NCI-H524 (cell line): ENCODE measurements around the gene RET.

ENCODE experiments used
- DNase-seq, 2 experiments: peaks; one replicate each; lab custom pipeline; 2025; lab: John Stamatoyannopoulos, UW

Gene RET

DNA sequence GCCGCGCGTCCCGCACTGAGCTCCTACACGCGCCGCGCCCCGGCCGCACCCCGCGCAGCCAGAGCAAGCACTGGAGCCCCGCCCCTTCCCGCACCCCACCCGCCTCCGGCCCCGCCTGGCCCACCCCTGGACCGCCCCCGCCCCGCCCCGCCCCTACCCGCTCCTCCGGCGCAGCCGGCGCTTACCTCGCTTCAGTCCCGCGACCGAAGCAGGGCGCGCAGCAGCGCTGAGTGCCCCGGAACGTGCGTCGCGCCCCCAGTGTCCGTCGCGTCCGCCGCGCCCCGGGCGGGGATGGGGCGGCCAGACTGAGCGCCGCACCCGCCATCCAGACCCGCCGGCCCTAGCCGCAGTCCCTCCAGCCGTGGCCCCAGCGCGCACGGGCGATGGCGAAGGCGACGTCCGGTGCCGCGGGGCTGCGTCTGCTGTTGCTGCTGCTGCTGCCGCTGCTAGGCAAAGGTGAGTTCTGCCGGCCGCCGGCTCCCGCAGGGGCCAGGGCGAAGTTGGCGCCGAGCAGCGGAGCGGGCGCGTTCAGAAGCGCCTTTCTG lies at the start of gene RET:
Gene RET, plus strand, starts transcription at position 194 of the 545 bp plus-strand sequence. Its CDS starts 190 bp downstream, at position 384.
- no peak for DNase-seq

DNA sequence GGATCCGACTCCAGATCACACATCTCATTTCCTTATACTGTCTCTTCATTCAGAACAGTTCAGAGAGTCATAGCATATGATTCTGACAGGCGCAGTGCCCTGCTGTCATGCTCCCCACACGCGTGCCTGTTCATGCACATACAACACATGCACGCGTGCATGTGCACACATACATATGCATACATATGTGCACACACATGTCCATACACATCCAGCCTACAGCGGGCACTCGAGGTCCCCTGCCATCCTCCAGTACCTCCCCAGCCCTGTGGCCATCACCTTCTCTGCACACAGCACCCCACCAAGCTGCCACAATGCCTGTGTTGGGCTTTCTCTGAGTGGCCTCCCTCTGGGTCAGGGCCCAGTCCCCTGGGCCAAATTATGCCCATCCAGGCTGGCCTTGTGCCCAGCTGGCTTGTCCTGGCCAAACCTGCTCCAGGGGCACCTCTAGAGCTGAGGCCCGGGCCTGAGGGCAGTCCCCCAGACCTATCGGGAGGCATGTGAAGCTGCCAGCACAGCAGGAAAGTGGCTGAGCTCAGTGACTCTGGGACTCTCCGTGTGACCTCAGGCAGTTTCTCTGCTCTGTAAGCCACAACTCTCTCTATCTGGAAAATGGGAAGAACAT lies 49.4 kb upstream of the RET start:
- no peak for DNase-seq

DNA sequence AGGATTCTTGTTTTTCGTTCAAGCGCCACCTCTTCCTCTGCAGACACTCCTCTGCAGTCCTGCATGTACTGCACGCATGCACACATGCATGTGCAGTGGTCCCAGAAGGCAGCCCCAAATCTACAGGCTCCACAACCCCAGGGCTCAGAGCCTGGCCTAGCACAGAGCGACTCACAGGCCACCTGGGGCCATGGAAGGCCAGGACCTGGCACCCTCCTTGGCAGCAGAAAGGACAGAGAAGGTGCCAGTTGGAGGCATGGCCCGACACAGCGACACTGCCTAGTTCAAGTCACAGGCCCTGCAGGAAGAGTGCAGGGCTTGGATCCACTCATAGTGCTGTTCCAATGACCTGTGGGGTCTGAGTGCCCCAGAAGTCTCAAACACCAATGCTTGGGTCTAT lies 48.7 kb upstream of the RET start:
- no peak for DNase-seq

DNA sequence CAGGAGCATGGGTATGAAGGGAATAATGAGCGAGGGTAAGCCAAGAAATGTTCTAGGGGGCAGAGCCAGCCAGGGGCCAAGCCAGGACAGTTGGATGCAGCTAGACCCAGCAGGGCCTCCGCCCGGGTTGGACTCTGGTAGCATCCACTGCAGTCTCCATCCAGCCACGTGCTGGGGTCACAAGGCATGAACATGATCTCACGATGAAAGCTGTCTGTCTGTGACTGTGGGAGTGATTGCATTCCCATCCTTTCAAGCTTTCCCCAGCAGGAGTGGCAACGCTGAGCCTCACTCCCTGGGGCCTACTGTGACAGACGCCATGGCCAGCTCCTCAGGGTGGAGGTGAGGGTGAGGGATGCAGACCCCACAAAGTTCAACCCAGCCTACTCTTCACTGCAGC lies 47.8 kb upstream of the RET start:
- DNase-seq: no peak

DNA sequence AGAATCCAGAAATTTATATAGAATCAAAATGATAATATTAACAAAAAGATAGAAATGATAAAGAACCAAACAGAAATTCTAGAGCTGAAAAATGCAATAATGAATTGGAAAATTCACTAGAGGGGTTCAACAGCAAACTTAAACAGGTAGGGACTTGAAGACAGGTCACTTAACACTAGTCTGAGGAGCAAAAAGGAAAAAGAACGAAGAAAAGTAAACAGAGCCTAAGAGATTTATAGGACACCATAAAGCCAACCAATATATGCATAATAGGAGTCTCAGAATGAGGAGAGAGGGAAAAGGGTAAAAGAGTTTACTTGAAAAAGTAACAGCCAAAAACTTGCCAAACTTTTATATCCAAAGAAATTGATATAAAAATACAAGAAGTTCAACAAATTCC lies 44.3 kb upstream of the RET start:
- DNase-seq: no peak

DNA sequence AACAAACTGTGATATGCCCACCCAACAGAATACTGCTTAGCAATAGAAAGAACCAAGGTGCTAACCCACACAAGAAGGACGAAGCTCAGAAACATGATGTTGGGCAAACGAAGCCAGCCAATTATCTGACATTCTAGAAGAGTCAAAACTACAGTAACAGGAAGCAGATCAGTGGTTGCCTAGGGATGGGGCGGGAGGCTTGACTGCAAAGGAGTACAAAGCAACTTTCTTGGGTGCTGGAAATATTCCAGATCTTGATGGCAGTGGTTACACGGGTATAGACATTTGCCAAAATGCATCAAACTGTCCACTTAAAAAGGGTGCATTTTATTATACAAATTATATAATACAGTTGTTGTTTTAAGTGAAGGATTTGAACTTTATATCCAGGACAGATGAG lies 41.1 kb upstream of the RET start:
- DNase-seq: no peak

DNA sequence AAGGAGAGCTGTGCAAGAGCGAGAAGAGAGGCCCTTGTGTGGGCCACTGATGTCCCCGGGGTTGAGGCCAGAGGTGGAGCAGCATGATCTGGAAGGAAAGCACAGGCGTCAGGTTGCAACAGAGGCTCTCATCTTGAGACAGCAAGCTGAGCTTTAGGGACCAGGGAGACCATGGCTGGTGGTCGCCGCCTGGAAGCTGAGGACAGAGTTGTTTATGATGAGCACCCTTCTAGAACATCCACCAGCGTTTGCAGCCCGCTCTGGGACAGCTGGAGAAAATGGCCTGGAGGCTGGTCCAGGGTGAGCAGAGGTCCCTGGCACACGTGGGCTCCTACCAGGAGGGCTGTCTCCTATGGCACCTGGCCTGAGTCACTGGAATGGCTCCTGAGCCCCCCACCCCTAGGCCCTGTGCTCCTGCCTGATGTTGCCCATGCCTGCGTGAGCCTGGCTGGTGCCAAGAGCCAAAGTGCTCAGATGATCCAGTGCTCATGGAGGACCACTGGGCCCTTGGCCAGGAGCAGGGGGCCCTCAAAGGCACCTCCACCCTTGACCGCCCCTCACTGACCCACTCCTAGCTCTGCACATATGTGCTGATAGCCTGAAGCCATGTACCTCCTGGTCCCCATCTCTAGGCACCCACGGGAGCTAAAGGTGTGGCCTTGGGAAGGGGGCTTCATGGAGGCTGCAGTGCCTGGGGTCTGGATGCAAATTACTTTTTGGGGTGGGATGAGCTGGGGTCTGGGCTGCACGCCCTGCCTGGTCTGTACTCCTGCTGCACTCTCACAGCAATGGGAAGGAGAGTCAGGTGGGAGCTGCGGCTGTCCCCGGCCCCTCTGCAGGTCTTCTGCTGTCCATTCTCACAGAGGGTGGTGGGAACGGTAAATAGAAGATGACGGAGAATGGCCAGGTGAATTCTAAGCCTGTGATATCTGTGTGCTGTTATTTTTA lies 40.1 kb upstream of the RET start:
- no peak for DNase-seq

DNA sequence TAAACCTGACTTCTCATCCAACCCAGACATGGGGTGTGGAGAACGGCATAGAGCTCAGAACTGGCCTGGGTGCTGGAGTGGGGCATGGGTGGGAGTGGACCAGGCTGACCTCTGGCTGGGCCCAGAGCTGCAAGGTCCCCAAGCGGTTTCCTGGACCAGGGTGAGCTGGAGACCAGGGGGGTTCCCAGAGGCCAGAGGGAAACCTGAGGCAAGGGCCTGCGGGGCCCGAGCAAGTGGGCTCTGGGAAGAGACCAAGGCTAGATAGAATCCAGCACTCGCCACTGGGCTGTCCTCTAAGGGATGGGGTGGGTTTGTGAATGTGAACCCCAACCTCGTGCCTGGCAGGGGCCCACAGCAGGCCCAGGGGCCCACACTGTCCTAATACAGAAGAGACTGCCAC lies 39.4 kb upstream of the RET start:
- DNase-seq: no peak

DNA sequence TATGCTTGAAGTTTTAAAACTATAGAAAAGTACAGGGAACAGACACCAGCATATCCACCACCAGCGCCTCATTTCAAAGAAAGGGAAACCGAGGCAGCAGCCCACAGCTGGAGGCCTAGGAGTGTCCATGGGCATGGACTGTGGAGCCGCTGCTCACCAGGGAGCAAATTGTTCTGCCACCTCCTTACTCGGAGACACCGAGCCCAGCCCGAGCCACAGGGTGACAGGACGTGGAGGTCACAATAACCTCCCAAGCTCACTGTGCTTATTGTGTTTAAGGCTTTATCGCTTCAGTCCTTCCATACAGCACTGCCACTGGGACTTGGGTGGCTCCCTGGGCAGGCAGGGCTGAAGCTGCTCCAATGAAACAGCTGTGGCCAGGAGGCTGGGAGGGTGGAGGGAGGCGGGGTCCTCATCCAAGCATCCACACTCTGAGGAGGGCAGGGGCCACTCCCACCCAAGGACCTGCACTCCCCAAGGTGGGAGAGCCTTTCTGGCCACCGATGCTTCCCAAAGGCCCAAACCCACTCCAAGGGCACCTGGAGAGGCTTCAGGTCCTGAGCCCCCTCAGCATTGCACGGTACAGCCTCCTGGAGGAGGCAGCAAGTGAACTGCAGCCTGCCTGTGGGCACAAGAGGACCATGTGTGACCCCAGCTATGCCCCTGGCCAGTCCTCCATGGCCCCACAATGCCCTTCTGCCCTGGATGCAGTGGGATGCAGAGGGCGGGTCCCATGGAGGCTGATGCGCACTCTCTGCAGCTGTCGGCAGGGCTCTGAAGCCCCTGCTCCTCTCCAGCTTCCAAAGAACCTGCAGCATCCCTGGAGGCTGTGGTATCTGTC lies 38.7 kb upstream of the RET start:
- DNase-seq: no peak

DNA sequence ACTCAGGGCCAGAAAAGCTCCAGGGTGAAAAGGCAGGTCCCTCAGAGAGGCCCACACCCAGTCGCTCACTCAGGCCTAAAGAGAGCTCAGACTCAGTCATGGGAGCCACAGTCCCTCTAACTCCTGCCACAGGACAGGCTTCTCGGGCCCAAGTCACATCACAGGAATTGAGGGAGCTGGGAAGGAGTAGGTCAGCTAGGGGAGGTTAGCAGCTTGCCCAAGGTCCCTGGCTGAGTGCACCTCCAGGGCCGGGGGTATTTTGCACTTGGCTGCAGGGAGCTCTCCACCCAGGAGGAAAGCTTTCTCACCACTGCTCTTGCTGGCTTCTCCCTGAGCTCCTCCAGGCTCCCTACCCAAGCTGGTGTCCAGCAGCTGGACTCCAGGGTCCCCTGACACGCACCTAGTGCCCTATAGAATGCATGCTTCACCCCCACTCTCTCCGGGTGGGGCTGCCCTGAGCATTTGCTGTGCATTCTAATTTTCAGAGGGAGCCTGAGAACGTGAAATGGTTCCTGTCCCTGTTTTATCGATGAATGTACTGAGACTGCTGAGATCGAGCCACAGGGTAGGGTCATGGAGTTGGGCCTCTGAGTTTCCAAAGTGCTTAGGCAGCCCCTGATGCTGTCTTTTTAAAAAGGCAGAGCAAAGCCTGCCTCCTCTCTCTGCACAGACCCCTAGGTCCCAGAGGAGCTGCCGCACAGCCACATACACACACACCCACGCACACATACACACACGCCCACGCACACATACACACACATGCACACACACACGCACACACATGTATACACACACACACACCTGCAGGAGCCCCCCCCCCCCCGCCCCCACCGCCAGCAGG lies 37.9 kb upstream of the RET start:
- no peak for DNase-seq

DNA sequence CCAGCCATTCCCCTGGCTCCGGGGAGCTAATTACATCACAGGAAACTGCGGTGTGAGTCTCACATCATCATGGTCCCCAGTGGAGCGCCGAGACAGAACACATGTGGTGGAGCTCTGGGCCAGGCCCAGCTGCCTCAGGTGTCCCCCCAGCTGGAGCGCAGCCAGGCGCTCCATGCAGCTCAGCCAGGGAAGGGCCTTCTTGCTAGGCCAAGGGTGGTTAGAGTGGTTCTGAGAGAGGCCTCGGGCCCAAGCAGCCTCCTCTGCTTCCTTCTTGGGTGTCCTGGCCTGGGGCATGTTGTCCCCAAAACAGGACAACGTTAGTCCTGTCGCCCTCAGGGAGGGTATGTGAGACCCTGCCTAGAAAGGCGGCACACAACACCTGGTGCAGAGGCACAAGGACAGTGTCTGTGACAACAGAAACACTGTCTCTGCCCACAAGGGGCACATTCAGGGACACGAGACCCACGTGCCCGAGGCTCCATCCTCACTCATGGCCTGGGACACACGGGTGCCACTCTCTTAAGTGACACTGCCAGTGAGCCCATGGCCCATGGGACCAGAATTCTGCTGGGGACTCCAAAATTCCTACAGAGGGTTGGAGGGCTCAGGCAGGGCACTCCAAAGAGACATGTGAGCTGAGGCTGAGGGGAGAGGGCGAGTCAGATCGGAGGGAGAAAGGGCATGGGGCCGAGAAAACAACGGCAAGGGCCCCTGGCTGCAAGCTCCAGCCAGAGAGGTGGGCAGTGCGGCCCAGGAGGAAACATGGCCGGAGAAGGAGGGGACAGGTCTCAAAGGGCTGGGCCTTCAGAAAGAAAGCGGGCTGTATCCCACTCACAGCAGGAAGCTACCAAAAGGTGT lies 37.0 kb upstream of the RET start:
- DNase-seq: no peak

DNA sequence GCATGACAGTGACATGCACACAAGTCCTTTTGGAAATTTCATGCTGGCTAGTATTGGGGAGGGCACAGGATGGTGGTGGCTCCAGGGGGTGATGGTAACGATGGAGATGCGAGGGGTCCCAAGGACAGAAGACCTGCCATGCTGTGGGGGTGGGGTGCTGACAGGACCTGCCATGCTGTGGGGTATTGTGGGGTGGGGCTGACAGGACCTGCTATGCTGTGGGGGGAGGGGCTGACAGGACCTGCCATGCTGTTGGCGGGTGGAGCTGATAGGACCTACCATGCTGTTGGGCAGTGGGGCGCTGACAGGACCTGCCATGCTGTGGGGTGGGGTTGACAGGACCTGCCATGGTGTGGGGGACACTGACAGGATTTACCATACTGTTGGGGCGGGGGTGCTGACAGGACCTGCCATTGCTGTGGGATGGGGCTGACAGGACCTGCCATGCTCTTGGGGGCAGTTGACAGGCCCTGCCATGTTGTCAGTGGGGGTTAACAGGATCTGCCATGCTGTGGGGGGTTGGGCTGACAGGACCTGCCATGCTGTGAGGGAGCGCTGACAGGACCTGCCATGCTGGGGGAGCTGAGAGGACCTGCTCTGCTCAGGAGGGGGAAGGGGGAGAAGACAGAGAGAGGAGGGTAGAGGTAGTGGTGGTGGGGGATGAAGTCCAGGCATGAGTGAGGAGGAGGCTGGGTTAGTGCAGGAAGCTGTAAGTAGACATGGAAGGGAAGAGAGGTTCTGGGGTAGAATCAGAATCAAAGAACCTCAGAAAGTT lies 36.2 kb upstream of the RET start:
- no peak for DNase-seq

DNA sequence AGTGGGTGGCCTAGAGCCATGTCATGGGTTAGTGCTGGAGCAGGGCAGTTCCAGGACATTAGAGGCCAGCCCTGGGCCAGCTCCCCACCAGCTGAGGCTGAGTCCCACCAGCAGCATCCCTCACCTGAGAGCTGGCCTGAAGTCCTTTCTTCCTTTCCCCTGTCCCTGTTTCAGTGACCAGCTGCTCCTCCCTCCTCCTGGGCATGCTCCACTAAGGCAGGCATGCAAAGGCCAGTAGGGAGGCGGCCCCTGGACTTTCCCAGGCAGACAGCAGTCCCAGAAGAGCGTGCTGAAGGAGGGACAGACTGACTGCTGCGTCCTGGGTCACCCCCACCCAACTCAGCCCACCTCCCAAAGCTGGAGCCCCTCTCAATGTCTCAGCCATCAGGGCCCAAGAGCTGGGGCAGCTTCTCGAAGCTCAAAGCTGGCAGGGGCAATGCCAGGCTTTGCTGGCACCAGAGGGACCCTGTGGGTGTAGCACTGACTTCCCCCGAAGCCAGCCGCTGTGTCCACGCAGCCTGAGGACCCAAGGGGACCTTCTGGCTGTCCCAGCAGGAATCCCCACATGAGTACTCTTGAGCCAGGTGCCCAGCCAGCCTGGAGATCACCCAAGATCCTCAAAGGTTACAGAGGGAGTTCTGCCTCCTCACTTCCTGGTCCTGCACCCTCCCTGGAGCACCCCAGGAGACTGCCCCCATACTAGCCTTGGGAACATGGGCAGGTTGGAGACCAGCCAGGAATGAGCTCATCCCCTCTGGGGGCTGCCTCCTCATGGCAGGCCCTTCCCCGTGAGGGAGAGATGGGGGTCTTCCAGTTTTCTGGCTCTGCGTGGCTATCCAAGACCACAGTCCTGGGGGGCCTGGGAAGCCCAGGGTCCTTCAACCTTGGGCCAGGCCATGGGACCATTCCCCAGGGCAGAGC lies 35.2 kb upstream of the RET start:
- no peak for DNase-seq

DNA sequence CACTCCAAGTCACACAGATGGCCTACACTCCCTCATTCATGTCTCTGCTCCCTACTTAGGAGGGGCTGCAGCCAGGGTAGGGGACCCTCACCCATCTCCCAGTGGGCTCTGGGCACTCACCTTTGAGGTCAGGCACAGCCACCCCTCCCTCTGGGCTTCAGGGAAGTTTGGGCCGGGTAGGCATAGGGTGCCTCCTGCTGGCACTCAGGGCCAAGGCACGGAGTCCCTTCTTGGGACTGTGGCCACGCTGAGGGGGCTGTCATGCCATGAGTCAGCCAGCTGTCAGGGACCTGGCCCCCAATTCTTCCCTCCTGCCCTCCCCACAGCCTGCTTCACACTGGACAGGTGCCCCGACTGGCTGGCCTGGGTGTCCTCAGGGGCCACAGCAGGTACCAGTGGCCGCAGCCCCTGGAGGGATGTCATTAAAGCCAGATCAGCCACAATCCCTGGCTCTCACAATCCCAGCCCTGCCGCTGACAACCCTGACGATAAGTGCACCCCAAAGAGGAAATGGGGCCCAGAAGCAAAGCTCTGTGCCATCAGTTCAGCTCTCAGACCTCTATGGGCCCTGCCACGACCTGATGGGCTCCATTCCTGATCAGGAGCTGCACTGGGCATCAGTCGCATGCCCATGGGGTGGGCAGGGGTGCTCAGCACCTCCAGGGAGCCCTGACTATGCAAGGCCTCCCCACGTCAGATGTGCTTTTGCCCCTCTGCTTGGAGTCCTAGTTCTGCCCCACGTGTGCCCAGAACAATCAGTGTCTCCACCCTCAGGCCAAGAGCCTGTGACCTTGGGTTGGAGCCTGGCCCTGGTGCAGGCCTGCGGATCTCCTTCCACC lies 34.1 kb upstream of the RET start:
- no peak for DNase-seq

DNA sequence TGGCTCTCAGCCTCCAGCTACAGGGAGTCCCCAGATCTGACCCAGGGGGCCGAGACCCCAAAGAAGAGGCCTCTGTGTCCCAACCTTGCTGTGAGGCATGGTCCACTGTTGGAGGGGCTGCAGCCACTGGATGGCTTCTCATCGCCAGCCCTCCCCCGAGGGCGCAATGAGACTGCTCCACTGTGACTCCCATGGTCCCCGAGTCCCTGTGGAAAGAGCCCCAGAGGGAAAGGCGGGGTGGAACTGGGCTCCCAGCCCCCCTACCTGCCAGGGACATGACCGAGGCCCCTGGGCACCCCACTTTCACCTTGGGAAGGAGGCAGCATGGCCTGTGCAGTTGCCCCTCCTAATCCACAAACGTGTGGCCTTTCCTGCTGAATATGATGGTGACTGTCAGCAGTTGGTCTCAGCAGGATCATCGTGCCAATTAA lies 33.5 kb upstream of the RET start:
- no peak for DNase-seq

DNA sequence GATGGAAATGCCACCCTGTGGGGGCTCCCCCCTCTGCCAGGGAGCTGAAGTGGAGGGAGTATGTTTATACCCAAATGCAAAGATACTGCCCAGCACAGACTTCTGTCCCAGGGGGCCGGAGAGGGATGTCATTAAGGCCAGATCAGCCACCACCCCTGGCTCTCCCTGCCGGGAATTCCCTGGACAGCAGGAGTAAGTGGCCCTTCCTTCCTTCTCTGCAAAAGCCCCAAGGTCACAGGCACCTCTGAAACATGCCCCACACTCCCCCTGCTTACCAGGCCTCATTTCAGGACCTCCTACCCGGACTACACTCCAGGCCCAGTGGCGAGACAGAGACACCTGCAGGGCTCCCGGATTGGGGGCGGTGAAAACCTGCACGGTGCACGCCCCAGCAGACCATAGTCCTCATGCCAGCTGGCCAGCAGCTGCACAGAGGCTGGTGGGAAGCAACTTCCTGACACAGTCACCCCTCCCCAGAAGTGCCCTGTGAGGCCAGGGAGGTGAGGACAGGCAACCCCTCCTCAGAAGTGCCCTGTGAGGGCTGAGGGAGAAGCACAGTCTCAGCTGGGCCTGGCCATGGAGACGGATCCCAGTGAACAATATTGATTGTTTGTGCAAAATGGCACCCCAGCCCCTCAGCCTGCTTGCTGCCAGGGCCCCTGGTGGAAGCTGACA lies 33.0 kb upstream of the RET start:
- DNase-seq: no peak

DNA sequence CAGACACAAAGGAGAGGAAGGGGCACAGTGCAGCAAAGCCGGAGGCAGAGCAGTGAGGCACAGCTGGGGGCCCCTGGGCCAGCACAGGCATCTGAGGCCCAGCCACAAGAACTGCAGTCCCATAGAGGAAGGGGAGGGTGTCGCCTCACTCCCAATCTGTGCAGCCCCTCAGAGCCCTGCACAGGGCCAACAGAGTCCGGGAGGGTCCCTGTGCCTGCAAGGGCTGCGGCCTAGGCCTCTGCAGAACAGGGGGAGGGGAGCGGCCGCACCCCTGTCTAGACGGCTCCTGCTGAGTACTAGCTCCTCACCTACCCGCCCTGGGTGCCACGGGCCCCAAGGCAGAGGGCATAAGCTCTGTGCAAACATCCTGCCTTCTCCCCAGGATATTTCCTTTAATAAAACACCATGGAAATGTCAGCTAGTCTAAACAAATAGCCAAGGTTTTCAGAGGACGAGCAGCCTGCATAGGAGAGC lies 32.4 kb upstream of the RET start:
- DNase-seq: no peak
